A673 (cell line): ENCODE results near the gene SYNRG. TPM values are rescaled to one million over a fixed set of nuclear protein-coding genes. Genes with fewer than 3 reads are reported as not detected.
"Not testable (repeated sequence)": the region's sequence is repeated elsewhere in the genome, so short reads cannot be mapped to it uniquely, and the experiment has no call there.

Experiments
- BruUV-seq: library from RNA; stranded (reverse); fragments of 400-500 nt; replicated peaks from 2 replicates; lab custom pipeline; 2021; lab: Mats Ljungman, UMichigan
- CTCF ChIA-PET: fragments of 300-600 bp; sonication (Branson Sonifier 250); formaldehyde crosslinking; loops from one replicate; lab custom pipeline; 2022; ENCODE audit warnings: antibody characterized with exemption; lab: Charles Lee
- POLR2A ChIA-PET: fragments of 300-600 bp; sonication (Branson Sonifier 250); formaldehyde crosslinking; loops from one replicate; lab custom pipeline; 2022; ENCODE audit warnings: antibody characterized with exemption; ENCODE audit not compliant: low non-redundant PET; lab: Charles Lee
- DNase-seq: peaks from one replicate; pipeline ENCODE4 v3.0.0-alpha.2; 2015; ENCODE audit warnings: low spot score
- H3K27ac ChIP-seq: fragments of 200-600 bp; sonication (generic); 2 replicates; pipeline ENCODE4 v1.5.1; 2016; ENCODE audit warnings: mixed run types, low read depth, mild to moderate bottlenecking, mixed read lengths, antibody characterized with exemption, low read length; ENCODE audit not compliant: poor library complexity, severe bottlenecking
- H3K27me3 ChIP-seq: fragments of 200-600 bp; sonication (generic); replicated peaks from 2 replicates; pipeline ENCODE4 v1.6.1; 2017; ENCODE audit warnings: mixed run types, low read depth, mild to moderate bottlenecking, mixed read lengths, antibody characterized with exemption, low read length; ENCODE audit not compliant: insufficient read depth, poor library complexity
- H3K36me3 ChIP-seq: fragments of 200-600 bp; sonication (generic); 2 replicates; pipeline ENCODE4 v1.6.1; 2016; ENCODE audit warnings: mixed run types, mild to moderate bottlenecking, mixed read lengths, antibody characterized with exemption, low read length; ENCODE audit not compliant: insufficient read depth, poor library complexity, severe bottlenecking
- H3K4me1 ChIP-seq: fragments of 200-600 bp; sonication (generic); 2 replicates; pipeline ENCODE4 v1.6.1; 2017; ENCODE audit warnings: mixed run types, mild to moderate bottlenecking, mixed read lengths, antibody characterized with exemption, low read length; ENCODE audit not compliant: insufficient read depth, poor library complexity, severe bottlenecking
- H3K4me3 ChIP-seq: fragments of 200-600 bp; sonication (generic); 2 replicates; pipeline ENCODE4 v1.5.1; 2016; ENCODE audit warnings: low read depth, mixed run types, mild to moderate bottlenecking, mixed read lengths, low read length; ENCODE audit not compliant: poor library complexity, severe bottlenecking
- H3K9me3 ChIP-seq: fragments of 200-600 bp; sonication (generic); 2 replicates; pipeline ENCODE4 v1.6.1; 2016; ENCODE audit warnings: mixed run types, low read depth, mild to moderate bottlenecking, mixed read lengths, antibody characterized with exemption, low read length; ENCODE audit not compliant: poor library complexity, severe bottlenecking
- EZH2 ChIP-seq: fragments of 200-600 bp; sonication (generic); IDR thresholded peaks from 2 replicates; pipeline ENCODE4 v1.6.1; 2017; ENCODE audit warnings: borderline replicate concordance, low read depth, mild to moderate bottlenecking, mixed read lengths, antibody characterized with exemption, low read length; ENCODE audit not compliant: poor library complexity, severe bottlenecking
- intact Hi-C: fragments of 100-400 bp; cut with micrococcal nuclease; formaldehyde crosslinking; loops from one replicate; pipeline ENCODE4 v1.10.0; 2022; ENCODE audit not compliant: unreplicated experiment
- total RNA-seq: library from RNA; stranded (reverse); gene quantifications from 2 replicates; pipeline ENCODE4 v1.2.3, GENCODE V29; 2021
- TF ChIP-seq, protein P1 (sequence below): fragments of 300-800, 200-600 bp; sonication (generic); conservative IDR thresholded peaks from 2 replicates; pipeline ENCODE4 v1.5.1; 2017; ENCODE audit warnings: low read depth, mild to moderate bottlenecking, antibody characterized with exemption, low read length, moderate library complexity, mixed read lengths

The SYNRG gene
- total RNA-seq, 1 experiment from 2014 or later = 22.5 TPM

DNA sequence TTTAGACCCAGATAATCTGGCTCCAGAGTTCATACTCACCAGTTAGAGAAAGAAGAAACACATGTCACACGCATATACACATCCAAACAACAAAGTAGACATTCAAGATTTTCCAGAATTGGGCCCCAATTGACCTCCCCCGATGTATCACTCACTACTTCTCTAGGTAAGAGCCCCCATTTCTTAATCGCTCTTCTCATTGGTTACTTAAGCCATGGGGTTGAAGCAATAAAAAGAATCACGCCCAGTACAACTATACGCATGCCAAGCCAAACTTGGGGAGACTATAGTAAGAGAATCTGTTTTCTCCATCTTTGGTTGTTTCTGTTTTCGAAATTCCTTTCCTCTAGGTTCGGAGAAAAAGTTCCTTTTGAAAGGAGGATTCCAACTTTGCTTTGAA is 33.5 kb upstream of the SYNRG start:
- CTCF ChIA-PET = no interaction called here
- H3K27ac ChIP-seq = peak overlapping the region; percentile 77

DNA sequence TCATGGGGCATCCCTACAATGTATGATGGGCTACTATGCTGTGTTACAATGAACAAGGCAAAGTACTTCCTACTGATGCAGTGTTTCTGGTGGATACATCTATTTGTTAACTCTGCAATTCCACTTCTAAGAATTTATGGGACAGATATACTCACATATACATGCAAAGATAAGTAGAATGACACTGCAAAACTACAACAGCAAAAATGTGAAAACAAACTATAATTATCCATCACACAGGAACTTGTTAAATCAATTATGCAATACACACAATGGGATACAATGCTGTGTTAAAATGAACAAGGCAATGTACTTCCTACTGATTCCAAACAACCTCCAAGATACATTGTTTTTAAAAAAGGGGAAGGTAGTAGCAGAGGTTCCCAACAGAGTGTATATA is 30.8 kb upstream of the SYNRG start:
- BruUV-seq = no TSS peak
- ChIA-PET POLR2A (interaction anchor here (1.1 kb wide), 1 partner anchor 8 kb away, joined by 3 read pairs; no protein-coding TSS in a partner anchor), CTCF (no interaction called here)
- no peaks in the 10 kb centered on the region for H3K4me1 ChIP-seq
- no peaks in the 10 kb centered on the region for H3K9me3 ChIP-seq
- no peak for DNase-seq
- intact Hi-C loops = no loop called here
- peaks cover 13% of the 10 kb centered on the region for H3K27me3 ChIP-seq
- H3K4me3 ChIP-seq = no peak overlapping the region
- H3K27ac ChIP-seq = no peak overlapping the region
- H3K36me3 ChIP-seq = peaks cover 9% of the 10 kb centered on the region
- no peak for TF ChIP-seq EZH2
- TF ChIP-seq, protein P1, sequence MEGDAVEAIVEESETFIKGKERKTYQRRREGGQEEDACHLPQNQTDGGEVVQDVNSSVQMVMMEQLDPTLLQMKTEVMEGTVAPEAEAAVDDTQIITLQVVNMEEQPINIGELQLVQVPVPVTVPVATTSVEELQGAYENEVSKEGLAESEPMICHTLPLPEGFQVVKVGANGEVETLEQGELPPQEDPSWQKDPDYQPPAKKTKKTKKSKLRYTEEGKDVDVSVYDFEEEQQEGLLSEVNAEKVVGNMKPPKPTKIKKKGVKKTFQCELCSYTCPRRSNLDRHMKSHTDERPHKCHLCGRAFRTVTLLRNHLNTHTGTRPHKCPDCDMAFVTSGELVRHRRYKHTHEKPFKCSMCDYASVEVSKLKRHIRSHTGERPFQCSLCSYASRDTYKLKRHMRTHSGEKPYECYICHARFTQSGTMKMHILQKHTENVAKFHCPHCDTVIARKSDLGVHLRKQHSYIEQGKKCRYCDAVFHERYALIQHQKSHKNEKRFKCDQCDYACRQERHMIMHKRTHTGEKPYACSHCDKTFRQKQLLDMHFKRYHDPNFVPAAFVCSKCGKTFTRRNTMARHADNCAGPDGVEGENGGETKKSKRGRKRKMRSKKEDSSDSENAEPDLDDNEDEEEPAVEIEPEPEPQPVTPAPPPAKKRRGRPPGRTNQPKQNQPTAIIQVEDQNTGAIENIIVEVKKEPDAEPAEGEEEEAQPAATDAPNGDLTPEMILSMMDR = no peak

More for the DNA sequence above, 33.5 kb upstream of the SYNRG start:
- Histone ChIP-seq H3K36me3 (peaks cover 9% of the 10 kb centered on the region), H3K9me3 (no peaks in the 10 kb centered on the region), H3K4me1 (no peaks in the 10 kb centered on the region), H3K4me3 (peak overlapping the region; percentile 79), H3K27me3 (peaks cover 16% of the 10 kb centered on the region)
- BruUV-seq = TSS peak; percentile 65
- POLR2A ChIA-PET = no interaction called here
- peak; percentile 1 for DNase-seq
- intact Hi-C loops = no loop called here
- no peak for TF ChIP-seq EZH2
- TF ChIP-seq, protein P1 = no peak

DNA sequence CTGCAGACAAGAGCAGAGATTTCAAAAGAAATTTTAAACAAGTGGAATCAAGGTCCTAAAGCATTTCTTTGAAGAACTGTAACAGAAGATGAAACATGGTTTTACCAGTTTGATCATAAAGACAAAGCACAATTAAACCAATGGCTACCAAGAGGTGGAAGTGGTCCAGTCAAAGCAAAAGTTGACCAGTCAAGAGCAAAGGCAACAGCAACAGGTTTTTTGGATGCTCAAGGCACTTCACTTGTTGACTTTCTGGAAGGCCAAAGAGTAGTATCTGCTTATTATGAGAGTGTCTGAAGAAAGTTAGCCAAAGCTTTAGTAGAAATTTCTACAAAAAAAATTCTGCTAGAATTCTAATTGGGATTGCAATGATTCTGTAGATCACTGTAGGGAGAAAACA is 28.7 kb upstream of the SYNRG start:
- Histone ChIP-seq H3K9me3 (no peaks in the 10 kb centered on the region), H3K4me1 (no peaks in the 10 kb centered on the region), H3K27me3 (no peaks in the 10 kb centered on the region), H3K36me3 (peaks cover 9% of the 10 kb centered on the region), H3K4me3 (no peak overlapping the region), H3K27ac (no peak overlapping the region)
- intact Hi-C loops = no loop called here
- BruUV-seq = no TSS peak
- ChIA-PET CTCF (no interaction called here), POLR2A (no interaction called here)
- TF ChIP-seq, protein P1 = no peak
- TF ChIP-seq EZH2 = no peak
- DNase-seq = no peak

DNA sequence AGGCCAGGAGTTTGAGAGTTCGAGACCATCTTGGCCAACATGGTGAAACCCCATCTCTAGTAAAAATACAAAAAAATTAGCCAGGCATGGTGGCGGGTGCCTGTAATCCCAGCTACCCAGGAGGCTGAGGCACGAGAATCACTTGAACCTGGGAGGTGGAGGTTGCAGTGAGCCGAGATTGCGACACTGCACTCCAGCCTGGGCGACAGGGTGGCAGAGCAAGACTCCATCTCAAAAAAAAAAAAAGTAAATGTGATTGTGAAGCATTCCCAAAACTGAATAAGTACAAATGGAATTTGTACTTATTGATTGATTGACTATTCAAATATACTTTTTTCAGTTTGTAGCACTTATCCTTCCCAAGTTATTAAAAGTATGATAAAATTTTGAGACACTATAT is 7.2 kb upstream of the SYNRG start:
- H3K4me1 ChIP-seq, intact Hi-C loops, CTCF ChIA-PET, H3K9me3 ChIP-seq, POLR2A ChIA-PET, BruUV-seq, DNase-seq, H3K27me3 ChIP-seq, H3K4me3 ChIP-seq, H3K27ac ChIP-seq: not testable (repeated sequence)
- H3K36me3 ChIP-seq = peaks cover 17% of the 10 kb centered on the region
